H9 (cell line): Measurements from ENCODE around the gene ZNF81. TPM values are rescaled to one million over a fixed set of nuclear protein-coding genes. Genes with fewer than 3 reads are reported as not detected.

Experiments
- DNase-seq: peaks from one replicate; pipeline ENCODE4 v3.0.0-alpha.2; 2017
- H2AFZ ChIP-seq: one replicate; pipeline ENCODE4 v1.6.1; 2013; ENCODE audit warnings: mild to moderate bottlenecking, low read length, control low read depth, moderate library complexity
- H2AK5ac ChIP-seq: 2 replicates; pipeline ENCODE4 v1.6.1; 2013; ENCODE audit warnings: low read length, control low read depth, mixed read lengths; ENCODE audit not compliant: insufficient read length
- H2BK120ac ChIP-seq: one replicate; pipeline ENCODE4 v1.6.1; 2013; ENCODE audit warnings: low read depth, mild to moderate bottlenecking, low read length, control low read depth, inconsistent platforms; ENCODE audit not compliant: poor library complexity, severe bottlenecking
- H2BK12ac ChIP-seq: 2 replicates; pipeline ENCODE4 v1.6.1; 2013; ENCODE audit warnings: low read length, control low read depth, mixed read lengths, low read depth; ENCODE audit not compliant: insufficient read length
- H2BK15ac ChIP-seq: 2 replicates; pipeline ENCODE4 v1.6.1; 2013; ENCODE audit warnings: low read depth, low read length, control low read depth
- H2BK20ac ChIP-seq: one replicate; pipeline ENCODE4 v1.6.1; 2013; ENCODE audit warnings: low read depth, mild to moderate bottlenecking, low read length, control low read depth, inconsistent platforms; ENCODE audit not compliant: poor library complexity, severe bottlenecking
- H2BK5ac ChIP-seq: 2 replicates; pipeline ENCODE4 v1.6.1; 2013; ENCODE audit warnings: low read length, control low read depth, mixed read lengths; ENCODE audit not compliant: insufficient read length
- H3K14ac ChIP-seq: 2 replicates; pipeline ENCODE4 v1.6.1; 2013; ENCODE audit warnings: low read length, control low read depth; ENCODE audit not compliant: insufficient read depth
- H3K18ac ChIP-seq: 2 replicates; pipeline ENCODE4 v1.6.1; 2013; ENCODE audit warnings: low read depth, mild to moderate bottlenecking, mixed read lengths, low read length, control low read depth; ENCODE audit not compliant: insufficient read length
- H3K23ac ChIP-seq: 2 replicates; pipeline ENCODE4 v1.6.1; 2013; ENCODE audit warnings: low read length, control low read depth, mixed read lengths, low read depth; ENCODE audit not compliant: insufficient read length
- H3K23me2 ChIP-seq: 2 replicates; pipeline ENCODE4 v1.6.1; 2013; ENCODE audit warnings: low read depth, mild to moderate bottlenecking, mixed read lengths, low read length, control low read depth; ENCODE audit not compliant: insufficient read length, poor library complexity, severe bottlenecking
- H3K27ac ChIP-seq: 2 replicates; pipeline ENCODE4 v1.5.1; 2013; ENCODE audit warnings: low read length, control low read depth, mixed read lengths, low read depth; ENCODE audit not compliant: insufficient read length
- H3K27me3 ChIP-seq: 2 replicates; pipeline ENCODE4 v1.6.1; 2013; ENCODE audit warnings: low read length, control low read depth, inconsistent platforms; ENCODE audit not compliant: insufficient read depth
- H3K4ac ChIP-seq: 2 replicates; pipeline ENCODE4 v1.6.1; 2013; ENCODE audit warnings: low read depth, mild to moderate bottlenecking, control low read depth, inconsistent platforms, low read length, moderate library complexity
- H3K4me1 ChIP-seq: 2 replicates; pipeline ENCODE4 v1.6.1; 2013; ENCODE audit warnings: low read length, control low read depth, inconsistent platforms; ENCODE audit not compliant: insufficient read depth
- H3K4me2 ChIP-seq: 2 replicates; pipeline ENCODE4 v1.6.1; 2013; ENCODE audit warnings: low read length, control low read depth, mixed read lengths; ENCODE audit not compliant: insufficient read length, insufficient read depth
- H3K56ac ChIP-seq: 2 replicates; pipeline ENCODE4 v1.6.1; 2013; ENCODE audit warnings: low read depth, mild to moderate bottlenecking, mixed read lengths, low read length, control low read depth; ENCODE audit not compliant: insufficient read length
- H3K79me1 ChIP-seq: 2 replicates; pipeline ENCODE4 v1.6.1; 2013; ENCODE audit warnings: low read depth, mild to moderate bottlenecking, moderate library complexity, low read length, control low read depth, inconsistent platforms; ENCODE audit not compliant: insufficient read depth, poor library complexity, severe bottlenecking
- H3K79me2 ChIP-seq: 2 replicates; pipeline ENCODE4 v1.6.1; 2013; ENCODE audit warnings: low read length, control low read depth, inconsistent platforms; ENCODE audit not compliant: insufficient read depth
- H3K9ac ChIP-seq: 2 replicates; pipeline ENCODE4 v1.6.1; 2013; ENCODE audit warnings: low read length, control low read depth, mixed read lengths; ENCODE audit not compliant: insufficient read length; ENCODE audit errors: extremely low read depth
- H3K9me3 ChIP-seq: one replicate; pipeline ENCODE4 v1.6.1; 2013; ENCODE audit warnings: low read depth, low read length, inconsistent platforms; ENCODE audit not compliant: control insufficient read depth
- H3T11ph ChIP-seq: one replicate; pipeline ENCODE4 v1.6.1; 2013; ENCODE audit warnings: mild to moderate bottlenecking, low read length, control low read depth, inconsistent platforms
- H4K20me1 ChIP-seq: one replicate; pipeline ENCODE4 v1.6.1; 2013; ENCODE audit not compliant: control insufficient read depth, insufficient read length, insufficient read depth
- H4K5ac ChIP-seq: 2 replicates; pipeline ENCODE4 v1.6.1; 2013; ENCODE audit warnings: low read depth, mild to moderate bottlenecking, mixed read lengths, low read length, control low read depth; ENCODE audit not compliant: insufficient read length
- H4K8ac ChIP-seq: replicated peaks from 2 replicates; pipeline ENCODE4 v1.6.1; 2013; ENCODE audit warnings: low read length, control low read depth, mixed read lengths, low read depth; ENCODE audit not compliant: insufficient read length
- H4K91ac ChIP-seq: 2 replicates; pipeline ENCODE4 v1.6.1; 2013; ENCODE audit warnings: low read depth, mild to moderate bottlenecking, moderate library complexity, mixed read lengths, low read length, control low read depth; ENCODE audit not compliant: insufficient read length
- H3K27ac Mint-ChIP-seq, 3 experiments: 2 replicates in 2 of 3; 3 replicates in 1 of 3; pipeline ENCODE4 v1.8.0; 2020 to 2021; ENCODE audit warnings: mixed read lengths in 3 of 3, mild to moderate bottlenecking in 1 of 3, moderate library complexity in 1 of 3
- H3K27me3 Mint-ChIP-seq: 2 replicates; pipeline ENCODE4 v1.8.0; 2021; ENCODE audit warnings: low read depth, mild to moderate bottlenecking, moderate library complexity, mixed read lengths
- H3K36me3 Mint-ChIP-seq, 3 experiments: 2 replicates in 2 of 3; 3 replicates in 1 of 3; pipeline ENCODE4 v1.8.0; 2020 to 2021; ENCODE audit warnings: low read depth in 3 of 3, mixed read lengths in 3 of 3; ENCODE audit not compliant: insufficient read depth in 1 of 3
- H3K4me1 Mint-ChIP-seq, 2 experiments: 2 replicates each; pipeline ENCODE4 v1.8.0; 2020; ENCODE audit warnings: mixed read lengths in 2 of 2
- H3K4me3 Mint-ChIP-seq, 2 experiments: 2 replicates in 1 of 2; 3 replicates in 1 of 2; pipeline ENCODE4 v1.8.0; 2020 to 2021; ENCODE audit warnings: mild to moderate bottlenecking in 2 of 2, mixed read lengths in 2 of 2, moderate library complexity in 1 of 2
- H3K9me3 Mint-ChIP-seq, 2 experiments: 2 replicates in 1 of 2; 3 replicates in 1 of 2; pipeline ENCODE4 v1.8.0; 2020; ENCODE audit warnings: mild to moderate bottlenecking in 2 of 2, mixed read lengths in 2 of 2, moderate library complexity in 1 of 2
- WGBS: extraction: QIAGEN DNeasy Blood & Tissue Kit; methylation state at CpG from one replicate; pipeline ENCODE4 v1.1.7; 2013; ENCODE audit warnings: missing lambda C conversion rate, low lambda C conversion rate, mixed read lengths; ENCODE audit not compliant: insufficient read length; ENCODE audit errors: extremely low coverage; 5-methylcytosine and 5-hydroxymethylcytosine counted together
- total RNA-seq: library from RNA; stranded (reverse); gene quantifications from 2 replicates; pipeline ENCODE4 v1.2.1, GENCODE V29; 2021
- TF ChIP-seq, protein P1 (sequence below): fragments of 200-600 bp; sonication (generic); conservative IDR thresholded peaks from 3 replicates; pipeline ENCODE4 v1.8.0; 2021; ENCODE audit warnings: antibody characterized with exemption, mild to moderate bottlenecking

ZNF81 gene
- total RNA-seq, 1 experiment from 2014 or later, result 11.0 TPM

GRCh38 chrX:47879463-47879862 is 42.8 kb downstream of the ZNF81 start:
- WGBS, result no CpG with 5 or more reads among the region's 2 CpGs
- Histone ChIP-seq H3K56ac (no peak overlapping the region), H3K14ac (no peak overlapping the region), H3K27ac (no peak overlapping the region), H2BK20ac (no peak overlapping the region), H3K4ac (no peak overlapping the region), H3K4me2 (no peak overlapping the region), H3K23me2 (no peaks in the 10 kb centered on the region), H2AK5ac (no peak overlapping the region), H4K20me1 (no peaks in the 10 kb centered on the region), H2BK12ac (no peak overlapping the region), H3K79me2 (no peaks in the 10 kb centered on the region), H3T11ph (no peak overlapping the region), H2AFZ (no peak overlapping the region), H3K18ac (no peak overlapping the region), H2BK15ac (no peak overlapping the region), H4K8ac (no peak overlapping the region), H2BK5ac (no peak overlapping the region), H3K79me1 (no peaks in the 10 kb centered on the region), H3K4me1 (no peaks in the 10 kb centered on the region), H2BK120ac (no peak overlapping the region), H3K9me3 (peaks cover 56% of the 10 kb centered on the region), H3K9ac (no peak overlapping the region), H3K27me3 (no peaks in the 10 kb centered on the region), H3K23ac (no peak overlapping the region), H4K5ac (no peak overlapping the region), H4K91ac (no peak overlapping the region)
- no peak overlapping the region for H3K4me3 Mint-ChIP-seq
- TF ChIP-seq, protein P1, sequence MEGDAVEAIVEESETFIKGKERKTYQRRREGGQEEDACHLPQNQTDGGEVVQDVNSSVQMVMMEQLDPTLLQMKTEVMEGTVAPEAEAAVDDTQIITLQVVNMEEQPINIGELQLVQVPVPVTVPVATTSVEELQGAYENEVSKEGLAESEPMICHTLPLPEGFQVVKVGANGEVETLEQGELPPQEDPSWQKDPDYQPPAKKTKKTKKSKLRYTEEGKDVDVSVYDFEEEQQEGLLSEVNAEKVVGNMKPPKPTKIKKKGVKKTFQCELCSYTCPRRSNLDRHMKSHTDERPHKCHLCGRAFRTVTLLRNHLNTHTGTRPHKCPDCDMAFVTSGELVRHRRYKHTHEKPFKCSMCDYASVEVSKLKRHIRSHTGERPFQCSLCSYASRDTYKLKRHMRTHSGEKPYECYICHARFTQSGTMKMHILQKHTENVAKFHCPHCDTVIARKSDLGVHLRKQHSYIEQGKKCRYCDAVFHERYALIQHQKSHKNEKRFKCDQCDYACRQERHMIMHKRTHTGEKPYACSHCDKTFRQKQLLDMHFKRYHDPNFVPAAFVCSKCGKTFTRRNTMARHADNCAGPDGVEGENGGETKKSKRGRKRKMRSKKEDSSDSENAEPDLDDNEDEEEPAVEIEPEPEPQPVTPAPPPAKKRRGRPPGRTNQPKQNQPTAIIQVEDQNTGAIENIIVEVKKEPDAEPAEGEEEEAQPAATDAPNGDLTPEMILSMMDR, result no peak
- DNase-seq, result no peak
- peaks cover 30 to 55% (median 44%) of the 10 kb centered on the region in 3 experiments for H3K36me3 Mint-ChIP-seq
- H3K4me1 Mint-ChIP-seq, result peaks cover 5% of the 10 kb centered on the region in 2 experiments; a peak in 1 of 4 replicates
- no peak overlapping the region for H3K27ac Mint-ChIP-seq
- H3K27me3 Mint-ChIP-seq, result no peaks in the 10 kb centered on the region
- H3K9me3 Mint-ChIP-seq, result peaks cover 70 to 80% of the 10 kb centered on the region in 2 experiments
